Spleen (tissue), 11 donors: Measurements from ENCODE around the gene HLCS. TPM values are rescaled to one million over a fixed set of nuclear protein-coding genes. Genes with fewer than 3 reads are reported as not detected.

Source experiments
- DNase-seq: peaks from one replicate; pipeline ENCODE4 v3.0.0-alpha.2; 2020
- H3K27ac ChIP-seq, 8 donors: fragments of 200-600 bp; sonication (generic) in 7 of 8; 1 replicate in 4 of 8; 2 replicates in 4 of 8; pipeline versions ENCODE4 v1.5.0 to v1.8.0; 2016 to 2021; ENCODE audit warnings: inconsistent platforms in 4 of 8, mild to moderate bottlenecking in 4 of 8, moderate library complexity in 1 of 8
- H3K27me3 ChIP-seq, 7 donors: fragments of 200-600 bp; sonication (generic) in 6 of 7; replicated peaks in 1 of 7; 1 replicate in 4 of 7; 2 replicates in 3 of 7; pipeline versions ENCODE4 v1.5.0 to v1.8.0; 2016 to 2021; ENCODE audit warnings: inconsistent platforms in 3 of 7, mild to moderate bottlenecking in 1 of 7
- H3K36me3 ChIP-seq, 6 donors: fragments of 200-600 bp; sonication (generic) in 5 of 6; 1 replicate in 4 of 6; 2 replicates in 2 of 6; pipeline versions ENCODE4 v1.5.0 to v1.8.0; 2016 to 2021; ENCODE audit warnings: inconsistent platforms in 2 of 6
- H3K4me1 ChIP-seq, 6 donors: fragments of 200-600 bp; sonication (generic) in 5 of 6; 1 replicate in 3 of 6; 2 replicates in 3 of 6; pipeline versions ENCODE4 v1.5.0 to v1.8.0; 2016 to 2021; ENCODE audit warnings: inconsistent platforms in 3 of 6
- H3K4me3 ChIP-seq, 8 donors: fragments of 200-600 bp; sonication (generic) in 7 of 8; 1 replicate in 4 of 8; 2 replicates in 4 of 8; pipeline versions ENCODE4 v1.5.0 to v1.8.0; 2016 to 2021; ENCODE audit warnings: inconsistent platforms in 4 of 8, mild to moderate bottlenecking in 4 of 8, moderate library complexity in 2 of 8
- H3K9me3 ChIP-seq, 8 donors: fragments of 200-600 bp; sonication (generic) in 7 of 8; 1 replicate in 4 of 8; 2 replicates in 4 of 8; pipeline versions ENCODE4 v1.5.0 to v1.8.0; 2016 to 2021; ENCODE audit warnings: inconsistent platforms in 4 of 8
- POLR2A ChIP-seq, 3 donors: fragments of 450-650 bp; IDR thresholded peaks; one replicate each; pipeline ENCODE4 v1.5.1; 2017; ENCODE audit warnings: antibody characterized with exemption in 3 of 3, mild to moderate bottlenecking in 1 of 3
- POLR2AphosphoS5 ChIP-seq, 3 donors: sonication (generic); formaldehyde crosslinking; IDR thresholded peaks; one replicate each; pipeline ENCODE4 v1.5.1; 2017; ENCODE audit warnings: antibody characterized with exemption in 3 of 3
- WGBS, 5 donors: extraction: QIAGEN DNeasy Blood & Tissue Kit in 3 of 5; methylation state at CpG; one replicate each; pipeline versions ENCODE4 v1.1.5 to v1.1.7; 2013 to 2018; 5-methylcytosine and 5-hydroxymethylcytosine counted together
- intact Hi-C: fragments of 100-400 bp; cut with DNase I; formaldehyde crosslinking; loops from one replicate; pipeline ENCODE4 v1.15.0; 2023; ENCODE audit warnings: low total_unique reads
- polyA plus RNA-seq, 3 donors: library from polyadenylated mRNA; stranded (reverse); fragments of 200-250 nt; gene quantifications; one replicate each; pipeline ENCODE4 v1.2.1, GENCODE V29; 2013
- total RNA-seq, 7 donors: library from RNA; depleted of rRNA in 3 of 7; stranded (reverse); fragments of >200 nt in 3 of 7; fragmentation: NEBNext Ultra II Directional in 4 of 7; extraction: Animal tissue kit (Norgen Biotek cat#: 25700) in 4 of 7; gene quantifications; one replicate each; pipeline versions ENCODE4 v1.1.0 to v1.2.1, GENCODE V29; 2016 to 2021
- TF ChIP-seq, protein P1 (sequence below), 11 experiments: fragments of 200-600 bp in 7 of 11; fragments of 450-650 bp in 4 of 11; sonication (generic) in 4 of 11; IDR thresholded peaks in 8 of 11; conservative IDR thresholded peaks in 3 of 11; 1 replicate in 7 of 11; 2 replicates in 4 of 11; pipeline versions ENCODE4 v1.4.0 to v1.8.0; 2016 to 2021; ENCODE audit warnings: antibody characterized with exemption in 11 of 11, inconsistent platforms in 4 of 11, mild to moderate bottlenecking in 1 of 11
- donor health status: healthy with polysubstance abuse.
- donor health status: DM: no; HTN: no; CAD: no; lungs with moderate emphysema.
- donor health status: DM: no; HTN: no; CAD: no.
- donor health status: Bipolar disorder and iron deficiency.
- donor health status: healthy.
- donor health status: DM: no; HTN: no; CAD: no.
- donor health status: DM: yes; HTN: yes; CAD: no.

HLCS gene
- total and polyA plus RNA-seq, 10 donors = 1.7 to 22.8 (median 16.3) TPM

DNA sequence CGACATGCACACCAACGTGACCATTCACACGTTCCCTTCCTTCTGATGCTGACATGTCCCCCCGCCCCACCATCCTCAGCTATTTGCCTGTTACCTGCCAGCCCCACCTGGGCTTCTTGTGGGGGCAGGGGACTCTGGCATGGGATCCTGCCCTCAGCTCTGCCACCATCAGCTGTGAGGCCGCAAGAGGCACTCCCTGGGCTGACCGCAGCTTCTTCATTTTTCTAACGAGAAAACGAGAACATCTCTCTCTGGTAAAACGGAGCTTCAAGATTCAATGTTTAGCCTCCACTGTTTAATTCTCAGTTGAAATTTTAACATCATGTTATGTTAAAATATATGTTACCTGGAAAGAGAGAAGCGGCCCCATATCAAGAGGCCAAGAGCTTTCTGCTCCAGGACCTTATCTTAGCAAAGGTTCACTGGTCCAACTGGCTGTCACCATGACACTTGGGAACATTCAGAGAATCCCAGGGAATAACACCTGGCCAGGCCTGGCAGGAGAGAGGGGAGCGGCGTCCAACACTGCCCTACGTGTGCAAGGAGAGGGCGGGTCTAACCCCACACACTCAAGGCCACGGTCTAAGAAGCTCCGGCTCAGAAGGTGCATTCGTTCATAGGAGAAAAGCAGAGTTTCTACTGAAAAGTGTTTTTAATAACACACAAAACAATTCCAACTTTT is 51.3 kb downstream of the HLCS start:
- no peaks in the 10 kb centered on the region for H3K4me1 ChIP-seq
- intact Hi-C loops = no loop called here
- 93 to 97% (median 95%) methylated on average over 17 of the region's 17 CpGs for whole genome bisulfite sequencing, 5 donors
- TF ChIP-seq POLR2A (IDR thresholded peaks at IDR 0.05) (no peak), POLR2AphosphoS5 (IDR thresholded peaks at IDR 0.05) (no peak)
- TF ChIP-seq, protein P1, sequence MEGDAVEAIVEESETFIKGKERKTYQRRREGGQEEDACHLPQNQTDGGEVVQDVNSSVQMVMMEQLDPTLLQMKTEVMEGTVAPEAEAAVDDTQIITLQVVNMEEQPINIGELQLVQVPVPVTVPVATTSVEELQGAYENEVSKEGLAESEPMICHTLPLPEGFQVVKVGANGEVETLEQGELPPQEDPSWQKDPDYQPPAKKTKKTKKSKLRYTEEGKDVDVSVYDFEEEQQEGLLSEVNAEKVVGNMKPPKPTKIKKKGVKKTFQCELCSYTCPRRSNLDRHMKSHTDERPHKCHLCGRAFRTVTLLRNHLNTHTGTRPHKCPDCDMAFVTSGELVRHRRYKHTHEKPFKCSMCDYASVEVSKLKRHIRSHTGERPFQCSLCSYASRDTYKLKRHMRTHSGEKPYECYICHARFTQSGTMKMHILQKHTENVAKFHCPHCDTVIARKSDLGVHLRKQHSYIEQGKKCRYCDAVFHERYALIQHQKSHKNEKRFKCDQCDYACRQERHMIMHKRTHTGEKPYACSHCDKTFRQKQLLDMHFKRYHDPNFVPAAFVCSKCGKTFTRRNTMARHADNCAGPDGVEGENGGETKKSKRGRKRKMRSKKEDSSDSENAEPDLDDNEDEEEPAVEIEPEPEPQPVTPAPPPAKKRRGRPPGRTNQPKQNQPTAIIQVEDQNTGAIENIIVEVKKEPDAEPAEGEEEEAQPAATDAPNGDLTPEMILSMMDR (IDR thresholded peaks at IDR 0.05 in 8 of 11, conservative IDR thresholded peaks at IDR 0.05 in 3 of 11) = no peak
- no peaks in the 10 kb centered on the region for H3K9me3 ChIP-seq
- peaks cover 0 to 4% (median 0%) of the 10 kb centered on the region in 6 donors for H3K36me3 ChIP-seq
- H3K4me3 ChIP-seq = no peak overlapping the region
- no peak for DNase-seq
- H3K27me3 ChIP-seq = no peaks in the 10 kb centered on the region
- H3K27ac ChIP-seq = no peak overlapping the region

- Histone ChIP-seq H3K9me3 (no peaks in the 10 kb centered on the region), H3K36me3 (peaks cover 0 to 4% (median 0%) of the 10 kb centered on the region in 6 donors), H3K27ac (no peak overlapping the region), H3K4me1 (no peaks in the 10 kb centered on the region), H3K27me3 (no peaks in the 10 kb centered on the region), H3K4me3 (no peak overlapping the region)
- intact Hi-C loops = no loop called here
- 87 to 96% (median 93%) methylated on average over 13 to 18 of the region's 18 CpGs for WGBS, 5 donors
- TF ChIP-seq POLR2A (IDR thresholded peaks at IDR 0.05) = no peak
- TF ChIP-seq POLR2AphosphoS5 (IDR thresholded peaks at IDR 0.05) = no peak
- TF ChIP-seq, protein P1 (IDR thresholded peaks at IDR 0.05 in 8 of 11, conservative IDR thresholded peaks at IDR 0.05 in 3 of 11) = no peak
- DNase-seq = no peak
These were observed 52.0 kb downstream of the HLCS start for GRCh38 chr21:36914244-36915013.

DNA sequence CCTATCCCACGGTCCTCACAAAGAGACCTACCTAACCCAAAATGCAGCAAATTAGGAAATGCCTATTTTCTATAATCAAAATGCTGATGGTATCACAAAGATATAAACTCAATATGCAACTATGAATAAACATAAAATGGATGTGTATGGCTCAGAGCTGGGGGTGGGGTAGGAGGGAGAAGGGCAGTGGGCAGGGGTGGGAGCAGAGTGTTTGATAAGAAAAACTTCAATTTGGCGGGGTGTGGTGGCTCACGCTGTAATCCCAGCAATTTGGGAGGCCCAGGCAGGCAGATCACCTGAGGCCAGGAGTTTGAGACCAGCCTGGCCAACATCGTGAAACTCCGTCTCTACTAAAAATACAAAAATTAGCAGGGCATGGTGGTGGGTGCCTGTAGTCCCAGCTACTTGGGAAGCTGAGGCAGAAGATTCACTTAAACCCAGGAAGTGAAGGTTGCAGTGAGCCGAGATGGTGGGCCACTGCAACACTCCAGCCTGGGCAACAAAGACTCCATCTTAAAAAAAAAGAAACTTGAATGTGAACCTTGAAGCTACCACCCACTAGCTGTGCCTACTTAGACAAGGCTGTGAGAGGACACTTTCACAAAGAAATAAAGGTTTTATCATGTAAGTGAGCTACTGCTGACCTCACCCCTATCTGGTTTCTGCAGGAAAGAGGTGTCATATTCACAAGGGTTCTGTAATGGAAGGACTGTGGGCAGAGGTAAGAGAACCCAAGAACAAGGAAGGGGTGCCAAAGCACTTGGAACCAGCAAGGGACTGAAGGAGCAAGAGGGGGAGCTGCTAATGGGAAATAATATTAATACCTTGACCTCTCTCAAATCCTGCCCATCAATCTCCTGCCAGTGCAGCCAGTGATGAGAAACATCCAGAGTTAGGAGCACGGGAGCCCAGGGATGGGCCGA is 53.0 kb downstream of the HLCS start:
- Histone ChIP-seq H3K4me1 (no peaks in the 10 kb centered on the region), H3K27me3 (no peaks in the 10 kb centered on the region), H3K9me3 (no peaks in the 10 kb centered on the region), H3K27ac (no peak overlapping the region), H3K4me3 (no peak overlapping the region), H3K36me3 (peaks cover 0 to 4% (median 0%) of the 10 kb centered on the region in 6 donors)
- intact Hi-C loops = no loop called here
- whole genome bisulfite sequencing, 5 donors = 92 to 97% (median 93%) methylated on average over 8 of the region's 8 CpGs
- TF ChIP-seq, protein P1 (IDR thresholded peaks at IDR 0.05 in 8 of 11, conservative IDR thresholded peaks at IDR 0.05 in 3 of 11) = no peak
- TF ChIP-seq POLR2A (IDR thresholded peaks at IDR 0.05) (no peak), POLR2AphosphoS5 (IDR thresholded peaks at IDR 0.05) (no peak)
- DNase-seq = no peak
